ENCODE measurements around the gene EDDM3A. TPM values are rescaled to one million over a fixed set of nuclear protein-coding genes. Genes with fewer than 3 reads are reported as not detected.

Gene EDDM3A
- total RNA-seq, 2 experiments from 2014 or later, result not detected

- intact Hi-C loops (cut with micrococcal nuclease), result no loop called here
- no peak for TF ChIP-seq CTCF (IDR thresholded peaks at IDR 0.05)
- no peaks in the 10 kb centered on the region for H3K36me3 Mint-ChIP-seq (ENCODE audit: low read depth)
Measured at GRCh38 chr14:20760950-20761349, 15.3 kb downstream of the EDDM3A start.

GRCh38 chr14:20768593-20768892, 22.9 kb downstream of the EDDM3A start:
- intact Hi-C loops (cut with micrococcal nuclease), result no loop called here
- Mint-ChIP-seq H3K9me3 (no peaks in the 10 kb centered on the region), H3K27ac (no peak overlapping the region), H3K4me3 (no peak overlapping the region), H3K36me3 (ENCODE audit: low read depth) (no peaks in the 10 kb centered on the region), H3K4me1 (ENCODE audit: low read depth) (no peaks in the 10 kb centered on the region), H3K27me3 (peaks cover 3% of the 10 kb centered on the region)
- no peak for TF ChIP-seq CTCF (IDR thresholded peaks at IDR 0.05)
- DNase-seq (no peak), ATAC-seq (no peak)
- CTCF ChIA-PET, result no interaction called here
- POLR2A ChIA-PET, result no interaction called here

More at GRCh38 chr14:20760950-20761349, 15.3 kb downstream of the EDDM3A start:
- ChIA-PET CTCF (interaction anchor here (1.4 kb wide), 1 partner anchor 70 kb away, joined by 3 read pairs; no protein-coding TSS in a partner anchor), POLR2A (no interaction called here)
- H3K27me3 Mint-ChIP-seq, result no peaks in the 10 kb centered on the region
- ATAC-seq (no peak), DNase-seq (no peak)
- no peaks in the 10 kb centered on the region for H3K4me1 Mint-ChIP-seq (ENCODE audit: low read depth)
- H3K27ac Mint-ChIP-seq, result no peak overlapping the region
- H3K9me3 Mint-ChIP-seq, result no peaks in the 10 kb centered on the region
- no peak overlapping the region for H3K4me3 Mint-ChIP-seq

- Mint-ChIP-seq H3K4me1 (ENCODE audit: low read depth) (no peaks in the 10 kb centered on the region), H3K27me3 (peaks cover 3% of the 10 kb centered on the region), H3K27ac (no peak overlapping the region), H3K36me3 (ENCODE audit: low read depth) (no peaks in the 10 kb centered on the region), H3K4me3 (no peak overlapping the region), H3K9me3 (no peaks in the 10 kb centered on the region)
- POLR2A ChIA-PET, result no interaction called here
- DNase-seq (no peak), ATAC-seq (no peak)
- intact Hi-C loops (cut with micrococcal nuclease), result no loop called here
- TF ChIP-seq CTCF (IDR thresholded peaks at IDR 0.05), result no peak
- CTCF ChIA-PET, result no interaction called here
Measured at GRCh38 chr14:20769421-20769820, 23.7 kb downstream of the EDDM3A start.

DNA sequence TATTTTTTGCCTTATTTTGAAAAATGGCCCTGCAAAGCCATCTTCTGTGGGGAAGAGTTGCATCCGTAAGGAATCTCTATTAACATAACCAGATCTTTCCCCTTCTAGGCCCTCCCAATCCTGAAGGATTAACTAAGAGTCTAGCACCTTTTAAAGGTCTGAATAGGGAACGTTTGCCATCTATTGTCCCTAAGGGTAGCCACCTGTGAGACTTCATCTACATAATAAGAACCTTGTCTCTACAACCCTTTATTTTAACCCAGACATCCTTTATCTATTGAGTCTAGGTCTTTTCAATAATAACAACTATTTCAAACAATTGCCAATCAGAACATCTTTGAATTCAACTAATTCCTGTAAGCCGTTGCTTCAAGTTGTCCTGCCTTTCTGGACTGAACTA, 27.0 kb downstream of the EDDM3A start:
- POLR2A ChIA-PET, result no interaction called here
- no peak for ATAC-seq
- no peak for DNase-seq
- CTCF ChIA-PET, result no interaction called here
- Mint-ChIP-seq H3K4me1 (ENCODE audit: low read depth) (no peaks in the 10 kb centered on the region), H3K9me3 (no peaks in the 10 kb centered on the region), H3K27me3 (peaks cover 3% of the 10 kb centered on the region), H3K36me3 (ENCODE audit: low read depth) (no peaks in the 10 kb centered on the region), H3K27ac (no peak overlapping the region), H3K4me3 (no peak overlapping the region)
- intact Hi-C loops (cut with micrococcal nuclease), result no loop called here
- no peak for TF ChIP-seq CTCF (IDR thresholded peaks at IDR 0.05)

GRCh38 chr14:20774258-20774824, 28.7 kb downstream of the EDDM3A start:
- H3K4me3 Mint-ChIP-seq, result no peak overlapping the region
- H3K27ac Mint-ChIP-seq, result no peak overlapping the region
- TF ChIP-seq CTCF (IDR thresholded peaks at IDR 0.05), result no peak
- no peak for DNase-seq
- peaks cover 6% of the 10 kb centered on the region for H3K27me3 Mint-ChIP-seq
- no peak for ATAC-seq
- no peaks in the 10 kb centered on the region for H3K4me1 Mint-ChIP-seq (ENCODE audit: low read depth)
- CTCF ChIA-PET, result interaction anchor here (1.8 kb wide), 1 partner anchor 197 kb away, joined by 4 read pairs; no protein-coding TSS in a partner anchor
- POLR2A ChIA-PET, result interaction anchor here (0.7 kb wide), 1 partner anchor 289 kb away, joined by 3 read pairs; no protein-coding TSS in a partner anchor
- no peaks in the 10 kb centered on the region for H3K36me3 Mint-ChIP-seq (ENCODE audit: low read depth)
- H3K9me3 Mint-ChIP-seq, result no peaks in the 10 kb centered on the region
- intact Hi-C loops (cut with micrococcal nuclease), result no loop called here

Measured in activated CD8-positive, alpha-beta T cell treated with anti-CD3 and anti-CD28 coated beads for 36 hours (primary cell).